NOMO-1 treated with dmso at 0.1 percent for 144 hours (cell line): ENCODE measurements around the gene ORMDL3.
"Not testable (repeated sequence)": the region's sequence is repeated elsewhere in the genome, so short reads cannot be mapped to it uniquely, and the experiment has no call there.

Source experiments
- DNase-seq: peaks from one replicate; lab custom pipeline; 2025; ENCODE audit not compliant: unreplicated experiment; lab: John Stamatoyannopoulos, UW

The ORMDL3 gene

GRCh38 chr17:39950871-39951348 is 23.5 kb upstream of the ORMDL3 start:
- no peak for DNase-seq

- DNase-seq: no peak
Observed at GRCh38 chr17:39949028-39949427, 21.6 kb upstream of the ORMDL3 start.

- not testable (repeated sequence) for DNase-seq
Observed at GRCh38 chr17:39948489-39948828, 21.1 kb upstream of the ORMDL3 start.

GRCh38 chr17:39946551-39947330 is 19.3 kb upstream of the ORMDL3 start:
- DNase-seq: no peak

- no peak for DNase-seq
Observed at GRCh38 chr17:39944393-39944711, 17.0 kb upstream of the ORMDL3 start.

GRCh38 chr17:39943702-39944392 is 16.4 kb upstream of the ORMDL3 start:
- no peak for DNase-seq

- DNase-seq: peak; percentile 22
Observed at GRCh38 chr17:39939588-39940419, 12.4 kb upstream of the ORMDL3 start.

GRCh38 chr17:39939106-39939505 is 11.7 kb upstream of the ORMDL3 start:
- no peak for DNase-seq

- DNase-seq: no peak
Observed at GRCh38 chr17:39938140-39938869, 10.9 kb upstream of the ORMDL3 start.

GRCh38 chr17:39937447-39937846 is 10.0 kb upstream of the ORMDL3 start:
- DNase-seq: no peak

GRCh38 chr17:39935909-39936308 is 8.5 kb upstream of the ORMDL3 start:
- DNase-seq: no peak

- no peak for DNase-seq
Observed at GRCh38 chr17:39934324-39934723, 6.9 kb upstream of the ORMDL3 start.

GRCh38 chr17:39933912-39934311 is 6.5 kb upstream of the ORMDL3 start:
- no peak for DNase-seq

GRCh38 chr17:39929646-39930407 is 2.4 kb upstream of the ORMDL3 start:
- no peak for DNase-seq

GRCh38 chr17:39928858-39929645 is 1.7 kb upstream of the ORMDL3 start:
- peak; percentile 81 for DNase-seq

GRCh38 chr17:39927929-39928857 is 792 bp upstream of the ORMDL3 start:
- DNase-seq: no peak

GRCh38 chr17:39926588-39927100 is 757 bp downstream of the ORMDL3 start:
- DNase-seq: peak; percentile 3

GRCh38 chr17:39926135-39926587 is 1.2 kb downstream of the ORMDL3 start:
- DNase-seq: no peak
